ENCODE results near the gene NLRP3.
"Not testable (repeated sequence)": the region's sequence is repeated elsewhere in the genome, so short reads cannot be mapped to it uniquely, and the experiment has no call there.

The NLRP3 gene

DNA sequence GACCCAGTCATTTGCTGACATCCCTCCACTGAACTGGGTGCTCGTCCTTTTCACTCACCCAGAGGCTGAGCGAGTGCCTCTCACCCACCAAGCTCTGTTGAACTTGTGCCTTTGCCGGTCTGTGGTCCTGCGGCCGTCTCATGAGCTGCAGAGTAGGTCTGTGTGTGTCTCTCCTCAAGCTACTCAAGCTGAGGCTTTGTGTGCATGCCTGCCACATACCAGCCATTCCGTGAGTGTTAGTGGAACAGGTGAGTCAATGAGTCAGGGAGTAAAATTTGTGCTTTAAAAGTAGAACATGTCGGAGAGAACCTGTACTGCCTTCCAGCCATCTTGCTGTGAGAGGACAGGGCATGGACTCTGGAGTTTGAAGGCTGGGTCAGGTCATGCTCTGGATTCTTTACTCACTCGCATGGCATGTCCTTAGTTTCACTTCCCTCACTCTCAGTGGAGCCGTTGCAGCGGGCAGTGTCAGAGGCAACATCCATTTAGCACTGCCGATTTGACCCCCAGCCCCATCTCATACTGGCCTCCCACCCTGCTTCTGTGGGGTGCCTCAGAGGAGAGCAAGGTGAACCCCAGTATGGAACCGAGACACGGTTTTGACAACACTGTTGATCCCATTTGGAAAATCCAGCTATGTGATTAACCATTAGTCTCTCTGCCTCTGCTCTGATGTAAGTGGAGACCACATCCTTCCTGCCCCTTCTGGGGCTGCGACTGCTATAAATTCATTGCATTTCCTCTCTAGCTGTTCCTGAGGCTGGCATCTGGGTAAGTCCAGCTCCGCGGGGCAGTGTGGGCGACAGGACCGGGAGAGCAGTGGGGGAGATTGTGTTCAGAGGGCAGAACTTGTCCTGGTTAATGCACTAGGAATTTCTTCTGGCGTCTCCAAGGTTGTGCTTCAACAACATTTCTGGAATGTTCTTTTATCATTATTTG lies at the start of gene NLRP3:
TSS of gene NLRP3 (plus strand) at position 751 of the 939 bp plus-strand sequence. CDS start 2,628 bp downstream, outside the sequence.
- DNase-seq (ENCODE audit: low read depth in 2 of 2), result no peak

DNA sequence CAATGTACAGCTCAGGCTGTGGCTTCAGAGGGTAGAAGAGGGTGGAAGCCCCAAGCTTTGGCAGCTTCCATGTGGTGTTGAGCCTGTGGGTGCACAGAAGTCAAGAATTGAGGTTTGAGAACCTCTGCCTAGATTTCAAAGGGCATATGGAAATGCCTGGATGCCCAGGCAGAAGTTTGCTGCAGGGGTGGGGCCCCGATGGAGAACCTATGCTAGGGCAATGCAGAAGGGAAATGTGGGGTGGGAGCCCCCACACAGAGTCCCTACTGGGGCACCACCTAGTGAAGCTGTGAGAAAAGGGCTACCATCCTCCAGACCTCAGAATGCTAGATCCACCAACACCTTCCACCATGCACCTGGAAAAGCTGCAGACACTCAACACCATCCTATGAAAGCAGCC lies 49.6 kb upstream of the NLRP3 start:
- not testable (repeated sequence) for DNase-seq (ENCODE audit: low read depth in 2 of 2)

DNA sequence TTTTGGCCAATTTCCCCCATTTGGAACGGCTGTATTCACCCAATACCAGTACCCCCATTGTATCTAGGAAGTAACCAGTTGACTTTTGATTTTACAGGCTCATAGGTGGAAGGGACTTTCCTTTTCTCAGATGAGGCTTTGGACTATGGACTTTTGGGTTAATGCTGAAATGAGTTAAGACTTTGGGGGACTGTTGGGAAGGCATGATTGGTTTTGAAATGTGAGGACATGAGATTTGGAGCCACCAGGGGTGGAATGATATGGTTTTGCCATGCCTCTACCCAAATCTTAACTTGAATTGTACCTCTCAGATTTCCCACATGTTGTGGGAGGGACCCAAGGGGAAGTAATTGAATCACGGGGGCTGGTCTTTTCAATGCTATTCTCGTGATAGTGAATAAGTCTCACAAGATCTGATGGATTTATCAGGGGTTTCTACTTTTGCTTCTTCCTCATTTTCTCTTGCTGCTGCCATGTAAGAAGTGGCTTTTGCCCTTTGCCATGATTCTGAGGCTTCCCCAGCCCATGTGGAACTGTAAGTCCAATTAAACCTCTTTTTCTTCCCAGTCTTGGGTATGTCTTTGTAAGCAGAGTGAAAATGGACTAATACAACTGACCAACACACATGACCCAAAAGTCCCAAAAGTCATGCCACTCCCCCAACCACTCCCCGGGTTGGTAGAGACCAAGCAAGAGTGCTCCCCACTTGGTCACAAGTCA lies 48.9 kb upstream of the NLRP3 start:
- no peak for DNase-seq (ENCODE audit: low read depth in 2 of 2)

DNA sequence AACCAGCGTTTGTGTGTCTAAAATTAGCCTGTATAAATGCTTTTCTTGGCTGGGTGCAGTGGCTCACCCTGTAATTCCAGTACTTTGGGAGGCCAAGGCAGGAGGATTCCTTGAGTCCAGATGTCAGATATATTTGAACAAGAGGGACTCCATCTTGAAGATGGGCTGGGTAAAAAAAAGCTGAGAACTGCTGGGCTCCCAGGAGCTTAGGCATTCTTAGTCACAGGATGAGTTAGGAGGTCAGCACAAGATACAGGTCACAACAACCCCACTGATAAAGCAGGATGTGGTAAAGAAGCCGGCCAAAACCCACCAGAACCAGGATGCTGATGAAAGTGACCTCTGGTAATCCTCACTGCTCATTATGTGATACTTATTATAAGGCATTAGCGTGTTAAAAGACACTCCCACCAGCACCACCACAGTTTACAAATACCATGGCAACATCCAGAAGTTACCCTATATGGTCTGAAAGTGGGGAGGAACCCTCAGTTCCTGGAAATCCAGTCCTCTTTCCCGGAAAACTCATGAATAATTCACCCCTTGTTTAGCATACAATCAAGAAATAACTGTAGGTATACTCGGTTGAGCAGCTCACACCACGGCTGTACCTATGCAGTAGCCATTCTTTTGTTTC lies 48.1 kb upstream of the NLRP3 start:
- DNase-seq (ENCODE audit: low read depth in 2 of 2), result no peak

DNA sequence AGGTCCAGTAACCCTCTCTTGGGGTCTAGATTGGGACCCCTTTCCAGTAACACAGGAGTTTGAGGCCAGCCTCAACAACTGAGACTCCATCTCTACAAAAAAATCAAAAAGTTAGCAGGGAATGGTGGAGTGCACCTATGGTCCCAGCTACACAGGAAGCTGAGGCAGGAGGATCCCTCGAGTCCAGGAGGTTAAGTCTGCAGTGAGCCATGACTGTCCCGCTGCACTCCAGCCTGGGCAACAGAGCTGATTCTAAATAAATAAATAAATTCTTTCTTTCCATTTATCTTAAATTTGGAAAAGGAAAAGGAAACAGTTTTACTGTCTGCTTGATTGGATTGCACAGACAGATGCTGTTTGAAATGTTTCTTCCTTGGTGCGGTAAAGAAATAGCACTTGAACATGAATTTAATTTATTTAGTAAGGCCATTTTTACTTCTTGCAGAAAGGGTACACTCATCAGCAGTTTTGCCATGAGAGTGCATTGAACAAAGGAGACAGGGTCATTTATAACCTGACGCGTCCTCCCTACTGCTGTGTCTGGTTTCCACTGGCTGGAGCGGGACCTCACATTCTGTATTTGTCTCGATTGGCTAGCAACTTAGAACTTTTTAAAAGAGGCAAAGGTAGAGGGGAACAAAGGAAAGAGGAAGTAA lies 47.4 kb upstream of the NLRP3 start:
- DNase-seq (ENCODE audit: low read depth in 2 of 2), result no peak

DNA sequence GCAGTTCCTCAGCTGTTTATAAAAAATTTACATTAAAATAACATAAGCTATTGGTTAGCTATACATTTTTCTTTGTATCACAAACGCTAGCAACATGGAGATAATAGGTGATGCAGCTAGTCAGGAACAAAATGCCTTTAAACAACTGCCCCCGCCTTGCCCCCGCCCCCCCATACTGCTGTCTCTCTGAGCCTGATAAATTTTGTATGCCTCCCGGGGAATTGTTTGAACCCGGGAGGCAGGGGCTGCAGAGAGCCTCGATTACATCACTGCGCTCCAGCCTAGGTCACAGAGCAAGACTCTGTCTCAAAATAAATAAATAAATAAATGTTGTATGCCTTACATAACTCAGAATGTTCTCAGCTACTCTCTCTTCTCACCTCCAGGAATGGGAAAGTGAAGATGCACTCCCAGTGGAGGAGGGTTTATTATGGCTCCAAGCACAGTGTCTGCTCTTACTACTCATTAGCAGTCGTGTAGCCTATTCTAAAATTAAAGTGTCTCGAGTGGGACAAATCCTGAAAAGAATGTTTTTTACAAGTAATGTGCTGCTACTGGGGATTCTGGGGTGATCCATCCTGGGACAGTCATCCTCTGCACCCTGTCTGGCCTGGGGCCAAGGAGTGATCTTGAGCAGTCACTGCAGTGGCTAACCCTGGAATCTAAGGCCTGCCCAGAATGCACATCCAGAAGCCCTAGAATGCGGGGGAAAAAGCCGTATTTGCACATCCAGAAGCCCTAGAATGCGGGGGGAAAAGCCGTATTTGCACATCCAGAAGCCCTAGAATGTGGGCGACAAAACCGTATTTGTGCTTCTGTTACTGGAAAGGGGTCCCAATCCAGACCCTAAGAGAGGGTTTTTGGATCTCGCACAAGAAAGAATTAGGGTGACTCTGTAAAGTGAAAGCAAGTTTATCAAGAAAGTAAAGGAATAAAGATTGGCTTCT lies 44.9 kb upstream of the NLRP3 start:
- DNase-seq (ENCODE audit: low read depth in 2 of 2), result no peak

DNA sequence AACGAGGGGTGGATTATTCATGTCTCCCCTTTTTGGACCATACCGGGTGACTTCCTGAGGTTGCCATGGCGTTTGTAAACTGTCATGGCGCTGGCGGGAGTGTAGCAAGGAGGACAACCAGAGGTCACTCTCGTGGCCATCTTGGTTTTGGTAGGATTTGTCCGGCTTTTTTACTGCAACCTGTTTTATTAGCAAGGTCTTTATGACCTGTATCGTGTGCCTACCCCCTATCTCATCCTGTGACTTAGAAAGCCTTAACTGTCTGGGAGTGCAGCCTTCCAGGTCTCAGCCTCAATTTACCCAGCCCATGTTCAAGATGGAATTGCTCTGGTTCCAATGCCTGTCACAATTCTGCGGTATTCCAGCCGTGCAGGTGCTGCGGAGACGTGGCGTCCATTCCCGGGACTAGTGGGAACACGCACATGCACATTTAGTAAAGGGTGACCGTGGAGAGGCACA lies 44.1 kb upstream of the NLRP3 start:
- no peak for DNase-seq (ENCODE audit: low read depth in 2 of 2)

DNA sequence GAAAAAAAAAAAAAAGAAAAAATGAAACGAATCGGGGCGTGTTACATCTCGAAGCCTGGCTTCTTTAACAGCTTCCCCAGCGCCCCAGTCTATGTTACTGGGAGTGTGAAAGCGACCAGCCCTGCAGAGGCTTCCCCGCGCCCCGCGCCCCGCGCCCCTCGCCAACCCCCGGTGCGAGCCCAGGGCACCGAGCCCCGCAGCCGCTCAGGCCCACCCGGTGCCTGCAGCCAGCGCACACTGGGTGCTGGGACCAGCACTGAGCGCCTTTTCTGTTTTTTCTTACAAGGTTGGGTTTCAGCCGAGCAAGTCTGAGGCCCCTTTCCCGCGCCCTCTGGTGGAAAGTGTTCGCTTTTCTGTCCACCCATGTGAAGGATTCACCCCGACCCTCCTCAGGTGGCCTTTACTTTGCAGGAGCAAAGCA lies 42.2 kb upstream of the NLRP3 start:
- peak; percentile 3 to 32 for DNase-seq (ENCODE audit: low read depth in 2 of 2)

DNA sequence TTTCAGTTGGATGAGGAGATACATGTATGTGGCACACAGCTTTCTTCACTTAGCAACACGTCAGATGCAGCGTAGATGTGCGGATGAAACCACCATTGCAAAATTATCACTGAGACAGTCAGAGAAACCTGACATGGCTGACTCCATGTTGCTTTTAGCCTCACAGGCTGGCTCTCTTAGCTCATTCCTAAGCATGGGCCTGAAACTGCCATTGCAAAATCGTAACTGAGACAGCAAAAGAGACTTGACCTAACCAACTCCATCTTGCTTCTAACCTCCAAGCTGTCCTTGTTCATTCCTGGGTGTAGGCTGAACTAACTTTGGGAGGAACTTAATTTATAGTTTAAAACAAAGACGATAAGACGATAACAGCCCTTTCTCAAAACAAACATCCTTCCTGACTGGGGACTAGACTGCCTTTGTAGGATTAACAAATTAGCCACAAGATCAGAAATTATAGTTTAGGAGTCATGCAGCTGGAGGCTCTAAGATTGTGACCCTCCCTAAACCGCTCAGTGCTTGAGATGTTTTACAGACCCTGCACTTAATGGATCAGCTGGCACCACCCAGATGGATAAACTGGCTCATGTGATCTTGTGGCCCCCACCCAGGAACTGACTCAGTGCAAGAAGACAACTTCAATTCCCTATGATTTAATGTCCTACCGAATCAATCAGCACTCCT lies 41.2 kb upstream of the NLRP3 start:
- DNase-seq (ENCODE audit: low read depth in 2 of 2), result not testable (repeated sequence)

DNA sequence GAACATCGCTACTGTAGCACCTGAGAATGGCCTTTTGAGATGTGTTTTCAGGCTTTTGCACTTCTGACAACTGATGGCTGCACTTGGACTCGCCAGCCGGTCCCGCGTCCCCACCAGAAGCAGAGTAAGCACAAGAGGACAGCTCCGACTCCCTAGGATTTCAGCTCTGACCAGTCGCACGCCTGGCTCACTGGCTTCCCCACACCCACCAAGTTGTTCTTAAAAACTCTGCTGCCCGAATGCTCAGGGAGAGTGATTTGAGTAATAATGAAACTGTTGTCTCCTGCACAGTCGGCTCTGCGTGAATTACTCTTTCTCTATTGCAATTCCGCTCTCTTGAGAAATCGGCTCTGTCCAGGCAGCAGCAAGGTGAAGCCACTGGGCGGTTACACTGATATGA lies 40.2 kb upstream of the NLRP3 start:
- DNase-seq (ENCODE audit: low read depth in 2 of 2), result no peak

DNA sequence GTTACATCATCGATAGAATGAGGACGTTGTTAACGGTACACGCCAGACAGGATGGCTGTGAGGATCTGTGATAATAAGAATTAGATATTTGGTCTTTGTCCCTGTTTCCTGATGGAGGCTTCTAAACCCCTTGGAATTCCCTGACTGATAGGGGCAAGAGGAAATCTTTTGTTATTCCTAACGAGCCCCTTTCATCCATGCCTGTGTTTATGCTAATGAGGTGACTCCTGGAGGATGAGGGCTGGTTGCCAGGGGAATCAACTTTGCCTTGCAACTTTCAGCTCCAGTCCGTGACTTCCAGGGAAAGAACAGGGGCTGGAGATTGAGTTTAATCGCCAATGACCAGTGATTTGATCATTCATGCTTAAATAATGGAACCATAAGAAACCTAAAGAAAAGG lies 39.3 kb upstream of the NLRP3 start:
- DNase-seq (ENCODE audit: low read depth in 2 of 2), result no peak

DNA sequence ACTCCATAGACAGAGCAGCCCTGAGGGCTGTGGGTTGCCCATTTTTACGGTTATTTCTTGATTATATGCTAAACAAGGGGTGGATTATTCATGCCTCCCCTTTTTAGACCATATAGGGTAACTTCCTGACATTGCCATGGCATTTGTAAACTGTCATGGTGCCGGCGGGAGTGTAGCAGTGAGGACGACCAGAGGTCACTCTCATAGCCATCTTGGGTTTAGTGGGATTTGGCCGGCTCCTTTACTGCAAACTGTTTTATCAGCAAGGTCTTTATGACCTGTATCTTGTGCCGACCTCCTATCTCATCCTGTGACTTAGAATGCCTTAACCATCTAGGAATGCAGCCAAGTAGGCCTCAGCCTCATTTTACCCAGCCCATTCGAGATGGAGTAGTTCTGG lies 38.3 kb upstream of the NLRP3 start:
- DNase-seq (ENCODE audit: low read depth in 2 of 2), result not testable (repeated sequence)

DNA sequence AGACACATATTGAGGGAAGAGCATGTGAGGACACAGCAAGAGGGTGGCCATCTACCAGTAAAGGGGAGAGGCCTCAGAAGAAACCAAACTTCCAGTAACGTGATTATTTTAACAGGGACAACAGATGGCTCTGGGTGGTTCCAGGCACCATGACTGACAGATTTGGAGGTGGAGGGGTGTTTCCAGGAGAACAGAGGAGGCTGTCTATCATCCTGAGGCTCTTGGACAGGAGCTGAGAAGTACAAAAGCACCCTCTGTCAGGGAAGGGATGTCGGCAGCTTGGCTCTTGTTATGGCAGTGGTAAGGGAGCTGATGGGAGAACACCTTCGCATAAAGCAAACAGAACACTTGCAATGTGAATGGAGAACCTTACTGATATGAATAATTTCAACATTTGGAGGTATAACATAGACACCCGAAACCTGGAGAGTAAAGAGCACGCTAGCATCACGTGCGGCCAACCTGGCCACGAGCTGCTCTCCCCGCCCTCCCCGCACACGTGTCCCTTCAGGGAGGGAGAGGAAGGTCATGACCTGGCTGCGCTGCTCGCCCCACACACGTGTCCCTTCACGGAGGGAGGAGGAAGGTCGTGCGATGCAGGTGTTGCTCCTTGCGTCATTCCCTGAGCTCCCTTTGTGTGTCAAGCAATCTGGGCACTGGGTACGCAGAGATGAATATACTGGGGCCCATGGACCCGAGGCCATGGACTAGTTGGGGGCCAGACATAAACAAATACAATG lies 37.5 kb upstream of the NLRP3 start:
- no peak for DNase-seq (ENCODE audit: low read depth in 2 of 2)

DNA sequence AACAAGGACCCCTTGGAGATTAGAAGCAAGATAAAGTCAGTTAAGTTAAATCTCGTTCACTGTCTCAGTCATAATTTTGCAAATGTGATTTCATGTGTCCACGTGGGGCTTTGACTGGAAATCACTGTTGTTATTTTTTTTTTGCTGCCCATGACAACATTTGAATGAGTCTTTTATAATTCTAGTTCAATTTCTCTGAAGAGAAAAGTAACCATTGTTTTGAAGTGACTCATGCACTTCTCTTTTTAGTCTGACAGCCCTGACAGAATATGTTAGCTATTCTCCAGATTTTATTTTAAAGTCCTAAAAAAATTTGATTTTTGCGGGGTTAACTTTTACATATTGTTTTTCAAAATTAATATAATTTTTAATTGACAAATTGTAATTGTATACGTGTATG lies 30.7 kb upstream of the NLRP3 start:
- DNase-seq (ENCODE audit: low read depth in 2 of 2), result no peak

DNA sequence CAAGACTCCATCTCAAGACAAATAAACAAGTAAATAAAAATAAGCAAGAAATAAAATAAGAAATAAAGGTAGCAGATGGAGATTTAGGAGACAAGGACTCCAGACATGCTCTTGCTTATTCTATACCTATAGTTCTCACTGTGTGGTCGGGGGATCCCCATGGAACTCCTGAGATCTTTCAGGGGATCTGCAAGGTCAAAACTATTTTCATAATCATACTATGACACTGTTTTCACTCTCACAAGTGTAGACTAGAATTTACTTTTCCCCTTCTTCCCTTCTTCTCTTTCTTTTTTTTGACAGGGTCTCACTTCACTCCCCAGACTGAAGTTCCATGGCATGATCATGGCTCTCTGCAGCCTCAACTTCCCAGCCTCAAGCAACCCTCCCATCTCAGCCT lies 29.8 kb upstream of the NLRP3 start:
- DNase-seq (ENCODE audit: low read depth in 2 of 2), result no peak

DNA sequence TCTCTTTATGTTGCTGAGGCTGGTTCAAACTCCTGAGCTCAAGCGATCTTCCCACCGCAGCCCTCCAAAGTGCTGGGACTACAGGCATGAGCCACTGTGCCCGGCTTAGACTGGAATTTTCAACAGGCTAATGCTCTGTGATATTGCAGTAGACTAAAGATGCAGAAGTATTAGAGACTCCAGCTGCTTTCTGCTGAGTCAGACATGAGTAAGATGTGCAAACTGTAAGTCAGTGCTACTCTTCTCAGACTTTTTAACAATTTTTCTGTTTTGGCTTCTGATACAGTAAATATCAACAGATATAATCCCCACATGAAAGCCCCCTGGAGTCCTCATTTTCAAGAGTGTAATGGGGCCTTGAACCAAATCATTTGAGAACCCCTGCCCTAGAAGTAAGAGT lies 29.3 kb upstream of the NLRP3 start:
- no peak for DNase-seq (ENCODE audit: low read depth in 2 of 2)

DNA sequence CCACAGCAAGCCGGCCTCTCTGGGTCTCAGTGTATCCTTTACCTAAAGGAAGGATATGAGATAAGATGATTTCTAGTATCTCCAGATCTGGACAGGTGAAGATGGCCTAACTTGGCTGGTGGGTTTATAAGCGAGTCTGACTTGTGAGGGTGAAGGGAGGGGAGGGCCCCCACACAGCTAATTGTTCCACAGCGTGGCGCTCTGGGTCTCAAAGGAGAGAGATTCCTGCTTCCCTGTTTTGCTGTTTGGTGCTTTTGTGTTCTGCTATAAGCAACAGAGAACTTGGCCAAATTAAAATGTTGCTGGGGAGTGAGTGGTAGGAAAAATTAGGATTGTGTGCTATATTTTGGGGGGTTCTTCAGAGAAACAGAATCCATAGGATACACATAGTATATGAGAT lies 28.9 kb upstream of the NLRP3 start:
- no peak for DNase-seq (ENCODE audit: low read depth in 2 of 2)

DNA sequence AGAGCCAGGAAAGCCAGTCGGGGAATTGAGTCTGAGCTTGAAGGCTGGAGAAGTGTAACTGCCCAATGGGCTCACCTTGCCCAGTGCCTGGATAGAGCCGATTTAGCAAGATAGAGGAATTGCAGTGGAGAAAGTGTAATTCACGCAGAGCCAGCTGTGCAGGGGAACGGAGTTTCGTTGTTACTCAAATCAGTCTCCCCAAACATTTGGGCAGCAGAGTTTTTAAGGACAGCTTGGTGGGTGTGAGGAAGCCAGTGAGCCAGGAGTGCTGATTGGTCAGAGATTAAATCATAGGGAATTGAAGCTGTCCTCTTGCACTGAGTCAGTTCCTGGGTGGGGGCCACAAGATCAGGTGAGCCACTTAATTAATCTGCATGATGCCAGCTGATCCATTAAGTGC lies 28.4 kb upstream of the NLRP3 start:
- no peak for DNase-seq (ENCODE audit: low read depth in 2 of 2)

DNA sequence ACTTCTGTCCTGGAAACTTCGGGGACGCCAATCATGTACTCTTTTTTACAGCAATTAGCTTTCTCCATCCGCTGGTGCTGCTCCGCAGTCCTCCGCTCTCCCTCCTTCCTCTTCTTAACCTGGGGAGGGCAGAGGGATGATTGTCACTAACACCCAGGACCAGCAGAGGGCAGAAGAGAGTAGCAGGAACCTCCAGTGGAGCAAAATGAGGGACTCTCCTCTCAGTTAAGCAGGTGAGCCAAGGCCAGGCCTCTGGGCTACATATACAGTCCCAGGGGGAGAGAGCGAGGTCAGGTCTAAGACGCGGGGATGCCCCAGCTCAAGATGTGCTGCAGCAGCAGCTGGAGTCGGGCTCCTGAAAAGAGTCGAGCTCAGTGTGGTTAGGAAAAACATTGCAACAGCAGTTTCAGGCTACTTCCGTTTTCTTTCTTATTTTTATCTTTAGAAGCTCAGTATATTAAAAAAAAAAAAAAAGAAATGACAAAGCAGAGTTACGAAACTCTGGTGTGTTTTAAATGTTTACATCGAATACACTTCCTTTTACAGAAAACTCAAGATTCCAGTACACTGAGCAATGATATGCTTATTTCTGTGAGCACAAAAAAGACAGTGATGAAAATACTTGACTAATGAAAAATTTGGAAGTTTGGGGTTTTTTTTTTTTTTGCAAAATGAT lies 25.7 kb upstream of the NLRP3 start:
- DNase-seq (ENCODE audit: low read depth in 2 of 2), result peak; percentile 65 to 66
